IMR-90 (cell line): ENCODE measurements around the gene RTCB.

Source experiments
- CEBPB ChIP-seq: IDR thresholded peaks from 2 replicates; pipeline ENCODE4 v1.6.1; 2012; ENCODE audit warnings: low read depth, low read length, improper control_type of control experiment
- POLR2A ChIP-seq: IDR thresholded peaks from 2 replicates; pipeline ENCODE4 v1.6.1; 2012; ENCODE audit warnings: mild to moderate bottlenecking, low read depth, low read length
- TF ChIP-seq, protein P1 (sequence below): conservative IDR thresholded peaks from 2 replicates; pipeline ENCODE4 v1.5.1; 2012; ENCODE audit warnings: mild to moderate bottlenecking, low read depth, low read length, improper control_type of control experiment

- no peak for TF ChIP-seq POLR2A
- TF ChIP-seq, protein P1, sequence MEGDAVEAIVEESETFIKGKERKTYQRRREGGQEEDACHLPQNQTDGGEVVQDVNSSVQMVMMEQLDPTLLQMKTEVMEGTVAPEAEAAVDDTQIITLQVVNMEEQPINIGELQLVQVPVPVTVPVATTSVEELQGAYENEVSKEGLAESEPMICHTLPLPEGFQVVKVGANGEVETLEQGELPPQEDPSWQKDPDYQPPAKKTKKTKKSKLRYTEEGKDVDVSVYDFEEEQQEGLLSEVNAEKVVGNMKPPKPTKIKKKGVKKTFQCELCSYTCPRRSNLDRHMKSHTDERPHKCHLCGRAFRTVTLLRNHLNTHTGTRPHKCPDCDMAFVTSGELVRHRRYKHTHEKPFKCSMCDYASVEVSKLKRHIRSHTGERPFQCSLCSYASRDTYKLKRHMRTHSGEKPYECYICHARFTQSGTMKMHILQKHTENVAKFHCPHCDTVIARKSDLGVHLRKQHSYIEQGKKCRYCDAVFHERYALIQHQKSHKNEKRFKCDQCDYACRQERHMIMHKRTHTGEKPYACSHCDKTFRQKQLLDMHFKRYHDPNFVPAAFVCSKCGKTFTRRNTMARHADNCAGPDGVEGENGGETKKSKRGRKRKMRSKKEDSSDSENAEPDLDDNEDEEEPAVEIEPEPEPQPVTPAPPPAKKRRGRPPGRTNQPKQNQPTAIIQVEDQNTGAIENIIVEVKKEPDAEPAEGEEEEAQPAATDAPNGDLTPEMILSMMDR = no peak
- no peak for TF ChIP-seq CEBPB
Measured at GRCh38 chr22:32457031-32457430, 45.0 kb upstream of the RTCB start.
